Activated T-cell treated with anti-CD3 and anti-CD28 coated beads for 4 hours (primary cell): ENCODE results near the gene VPS35.

Experiments used
- DNase-seq: peaks from one replicate; pipeline ENCODE4 v3.0.0-alpha.2; 2020

VPS35 gene

GRCh38 chr16:46688654-46689364, at the start of gene VPS35:
TSS of gene VPS35 (minus strand) at chr16:46689178. CDS start at chr16:46689133, 45 bp downstream.
- DNase-seq: peak; percentile 100

GRCh38 chr16:46737621-46738214, 48.7 kb upstream of the VPS35 start:
- DNase-seq: no peak

- DNase-seq: no peak
Measured at GRCh38 chr16:46736695-46737094, 47.7 kb upstream of the VPS35 start.

- no peak for DNase-seq
Measured at GRCh38 chr16:46733319-46733830, 44.4 kb upstream of the VPS35 start.

- no peak for DNase-seq
Measured at GRCh38 chr16:46732561-46732960, 43.6 kb upstream of the VPS35 start.

GRCh38 chr16:46731691-46732555, 42.9 kb upstream of the VPS35 start:
- no peak for DNase-seq

- DNase-seq: no peak
Measured at GRCh38 chr16:46730801-46731690, 42.1 kb upstream of the VPS35 start.

- DNase-seq: no peak
Measured at GRCh38 chr16:46730126-46730525, 41.1 kb upstream of the VPS35 start.

GRCh38 chr16:46729326-46729995, 40.5 kb upstream of the VPS35 start:
- DNase-seq: no peak

GRCh38 chr16:46728806-46729205, 39.8 kb upstream of the VPS35 start:
- DNase-seq: no peak

GRCh38 chr16:46727630-46728029, 38.7 kb upstream of the VPS35 start:
- DNase-seq: no peak

GRCh38 chr16:46727184-46727583, 38.2 kb upstream of the VPS35 start:
- DNase-seq: no peak

- no peak for DNase-seq
Measured at GRCh38 chr16:46721885-46722284, 32.9 kb upstream of the VPS35 start.

GRCh38 chr16:46720619-46721018, 31.6 kb upstream of the VPS35 start:
- no peak for DNase-seq

GRCh38 chr16:46719528-46719927, 30.6 kb upstream of the VPS35 start:
- no peak for DNase-seq

GRCh38 chr16:46718214-46718613, 29.2 kb upstream of the VPS35 start:
- no peak for DNase-seq

- no peak for DNase-seq
Measured at GRCh38 chr16:46717692-46718091, 28.7 kb upstream of the VPS35 start.

- no peak for DNase-seq
Measured at GRCh38 chr16:46715769-46716305, 26.9 kb upstream of the VPS35 start.

GRCh38 chr16:46714797-46715591, 26.0 kb upstream of the VPS35 start:
- DNase-seq: no peak

GRCh38 chr16:46713634-46714033, 24.7 kb upstream of the VPS35 start:
- DNase-seq: no peak

- no peak for DNase-seq
Measured at GRCh38 chr16:46712911-46713310, 23.9 kb upstream of the VPS35 start.
